ENCODE results near the gene NR6A1.

NR6A1 gene

GRCh38 chr9:124580186-124580585 is 190.9 kb downstream of the NR6A1 start:
- Histone ChIP-seq H3K36me3 (ENCODE audit: control insufficient read depth, insufficient read depth, low read length) (no peaks in the 10 kb centered on the region), H2AFZ (no peak overlapping the region), H3K4me2 (ENCODE audit: low read length) (no peak overlapping the region), H3K27me3 (ENCODE audit: control insufficient read depth, insufficient read depth, low read length) (no peaks in the 10 kb centered on the region), H3K27ac (no peak overlapping the region), H3K79me2 (no peaks in the 10 kb centered on the region), H3K9ac (no peak overlapping the region), H3K9me3 (ENCODE audit: control insufficient read depth, low read length) (no peaks in the 10 kb centered on the region), H3K4me1 (no peaks in the 10 kb centered on the region), H3K4me3 (ENCODE audit: low read depth, low read length) (no peak overlapping the region)
- TF ChIP-seq CTCF (IDR thresholded peaks at IDR 0.05) = no peak

- Histone ChIP-seq H2AFZ (no peak overlapping the region), H3K36me3 (ENCODE audit: control insufficient read depth, insufficient read depth, low read length) (no peaks in the 10 kb centered on the region), H3K9me3 (ENCODE audit: control insufficient read depth, low read length) (no peaks in the 10 kb centered on the region), H3K27ac (no peak overlapping the region), H3K4me3 (ENCODE audit: low read depth, low read length) (no peak overlapping the region), H3K4me1 (no peaks in the 10 kb centered on the region), H3K4me2 (ENCODE audit: low read length) (no peak overlapping the region), H3K27me3 (ENCODE audit: control insufficient read depth, insufficient read depth, low read length) (no peaks in the 10 kb centered on the region), H3K79me2 (no peaks in the 10 kb centered on the region), H3K9ac (no peak overlapping the region)
- TF ChIP-seq CTCF (IDR thresholded peaks at IDR 0.05) = no peak
These were observed 194.4 kb downstream of the NR6A1 start for GRCh38 chr9:124576751-124577150.

- no peak overlapping the region for H2AFZ ChIP-seq
- H3K79me2 ChIP-seq = no peaks in the 10 kb centered on the region
- no peak overlapping the region for H3K4me3 ChIP-seq (ENCODE audit: low read depth, low read length)
- H3K27ac ChIP-seq = no peak overlapping the region
- no peak overlapping the region for H3K9ac ChIP-seq
- H3K4me1 ChIP-seq = peaks cover 9% of the 10 kb centered on the region
- TF ChIP-seq CTCF (IDR thresholded peaks at IDR 0.05) = no peak
- no peaks in the 10 kb centered on the region for H3K36me3 ChIP-seq (ENCODE audit: control insufficient read depth, insufficient read depth, low read length)
- H3K4me2 ChIP-seq (ENCODE audit: low read length) = no peak overlapping the region
- H3K9me3 ChIP-seq (ENCODE audit: control insufficient read depth, low read length) = no peaks in the 10 kb centered on the region
- H3K27me3 ChIP-seq (ENCODE audit: control insufficient read depth, insufficient read depth, low read length) = no peaks in the 10 kb centered on the region
These were observed 196.4 kb downstream of the NR6A1 start for GRCh38 chr9:124574534-124575375.

GRCh38 chr9:124570942-124571666 is 200.0 kb downstream of the NR6A1 start:
- Histone ChIP-seq H3K27ac (peak overlapping the region; percentile 19), H3K4me3 (ENCODE audit: low read depth, low read length) (no peak overlapping the region), H2AFZ (no peak overlapping the region), H3K4me2 (ENCODE audit: low read length) (no peak overlapping the region), H3K36me3 (ENCODE audit: control insufficient read depth, insufficient read depth, low read length) (no peaks in the 10 kb centered on the region), H3K4me1 (peaks cover 9% of the 10 kb centered on the region), H3K9ac (no peak overlapping the region), H3K27me3 (ENCODE audit: control insufficient read depth, insufficient read depth, low read length) (no peaks in the 10 kb centered on the region), H3K79me2 (no peaks in the 10 kb centered on the region), H3K9me3 (ENCODE audit: control insufficient read depth, low read length) (no peaks in the 10 kb centered on the region)
- no peak for TF ChIP-seq CTCF (IDR thresholded peaks at IDR 0.05)

Measured in parathyroid adenoma (tissue), 2 donors.